A172 (cell line): ENCODE results near the gene HS3ST3A1. TPM values are rescaled to one million over a fixed set of nuclear protein-coding genes. Genes with fewer than 3 reads are reported as not detected.

Experiments used
- DNase-seq: peaks from one replicate; pipeline ENCODE4 v3.0.0-alpha.2; 2015; ENCODE audit warnings: low spot score
- total RNA-seq: library from RNA; depleted of rRNA; stranded (reverse); fragments of >200 nt; shearing (Covaris generic); gene quantifications from 2 replicates; pipeline ENCODE4 v1.2.3, GENCODE V29; 2014

HS3ST3A1 gene
- total RNA-seq, 1 experiment from 2014 or later = 139 TPM

DNA sequence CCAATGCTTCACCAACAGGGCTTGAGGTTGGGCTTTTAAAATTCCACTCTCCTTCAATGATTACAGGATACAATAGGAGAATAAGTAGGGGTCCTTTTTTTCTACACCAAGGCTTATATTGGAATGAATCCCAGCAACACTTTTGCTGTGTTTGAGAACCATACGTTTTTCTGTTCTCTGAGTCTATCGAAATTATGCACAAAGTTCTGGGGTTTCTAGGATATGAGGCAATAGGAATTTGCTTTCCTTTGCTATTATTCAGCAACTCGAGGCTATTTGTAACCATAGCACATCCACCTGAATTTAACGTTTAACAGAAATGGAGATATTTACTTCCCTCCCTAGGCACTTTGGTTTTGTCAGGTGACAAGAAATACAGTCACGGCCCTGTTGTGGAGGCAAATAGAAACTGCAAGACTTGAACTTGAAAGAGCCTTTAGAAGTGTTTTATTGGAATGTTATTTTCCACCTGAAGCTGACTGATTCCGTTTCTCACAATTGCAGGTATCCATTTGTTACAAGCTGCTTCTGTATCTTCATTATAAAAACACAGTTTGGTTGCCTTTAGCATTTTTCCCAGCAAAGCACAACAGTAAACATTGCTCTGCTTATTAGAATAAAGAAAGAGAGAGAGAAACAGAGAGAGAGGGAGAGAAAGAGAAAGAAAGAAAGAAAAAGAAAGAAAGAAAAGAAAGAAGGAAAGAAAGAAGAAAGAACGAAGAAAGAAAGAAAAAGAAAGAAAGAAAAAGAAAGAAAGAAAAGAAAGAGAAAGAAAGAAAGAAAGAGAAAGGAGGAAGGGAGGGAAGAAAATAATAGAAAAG, 109.6 kb downstream of the HS3ST3A1 start:
- DNase-seq = no peak

DNA sequence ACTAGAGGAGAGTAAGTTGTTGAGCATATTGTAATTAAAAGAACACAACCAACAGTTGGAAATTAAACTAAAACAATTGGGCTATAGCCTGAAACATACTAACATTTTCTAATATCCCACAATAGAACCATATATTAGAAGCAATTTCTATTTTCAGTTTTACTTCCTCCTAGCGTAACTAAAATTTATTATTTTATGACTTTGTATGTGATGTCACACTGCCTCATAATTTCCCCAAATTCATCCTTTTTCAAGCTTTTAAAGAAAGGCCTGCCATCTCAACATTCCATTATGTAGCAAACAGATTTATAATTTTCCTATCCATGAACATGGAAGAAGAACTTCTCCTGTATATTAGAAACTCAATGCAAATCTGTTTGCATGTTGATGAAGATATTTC, 110.2 kb downstream of the HS3ST3A1 start:
- DNase-seq = no peak

DNA sequence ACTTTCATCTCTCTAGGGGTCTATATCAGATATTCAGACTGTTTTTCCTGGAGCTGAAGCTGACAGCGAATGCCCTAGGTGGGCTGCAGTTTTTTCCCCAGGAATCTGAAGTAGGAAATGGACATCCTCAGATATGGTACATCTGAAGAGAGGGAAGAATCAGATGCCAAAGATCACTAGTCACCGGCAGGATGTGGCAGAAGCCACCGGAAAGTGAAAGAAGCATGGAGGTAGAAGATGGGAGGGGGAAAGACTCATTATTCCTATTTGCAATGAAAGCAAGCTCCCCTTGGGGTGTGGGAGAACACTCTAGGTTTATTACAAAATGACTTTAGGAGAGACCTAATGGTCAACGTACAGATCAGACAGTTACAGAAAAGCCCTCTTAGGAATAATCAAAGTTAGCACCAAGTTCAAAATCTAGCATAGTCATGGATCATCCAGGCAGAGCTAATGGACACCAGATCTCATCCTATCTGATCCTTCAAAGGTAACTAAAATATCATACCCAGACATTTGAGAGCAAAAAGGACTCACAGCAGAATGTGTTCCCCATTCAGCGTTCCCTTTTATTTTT, 110.7 kb downstream of the HS3ST3A1 start:
- peak; percentile 80 for DNase-seq

DNA sequence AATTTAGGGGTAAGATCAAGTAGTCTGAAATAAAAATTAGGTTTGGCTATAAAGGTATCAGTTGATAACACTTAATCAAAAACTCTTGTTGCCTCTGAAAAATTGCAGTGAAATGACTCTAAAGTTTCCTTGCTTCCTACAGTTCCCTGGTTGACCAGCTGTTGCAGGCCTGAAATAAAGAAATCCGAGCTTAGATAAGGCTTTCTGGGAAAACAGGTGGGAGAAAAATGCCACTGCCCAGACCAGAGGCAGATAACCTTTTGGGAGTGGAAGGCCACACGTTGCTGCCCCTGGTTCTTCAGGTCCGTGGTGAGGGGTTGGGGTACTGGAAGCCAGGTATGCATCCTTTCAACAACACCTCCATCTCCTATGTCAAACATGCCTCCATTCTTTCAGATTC, 111.3 kb downstream of the HS3ST3A1 start:
- DNase-seq = no peak

DNA sequence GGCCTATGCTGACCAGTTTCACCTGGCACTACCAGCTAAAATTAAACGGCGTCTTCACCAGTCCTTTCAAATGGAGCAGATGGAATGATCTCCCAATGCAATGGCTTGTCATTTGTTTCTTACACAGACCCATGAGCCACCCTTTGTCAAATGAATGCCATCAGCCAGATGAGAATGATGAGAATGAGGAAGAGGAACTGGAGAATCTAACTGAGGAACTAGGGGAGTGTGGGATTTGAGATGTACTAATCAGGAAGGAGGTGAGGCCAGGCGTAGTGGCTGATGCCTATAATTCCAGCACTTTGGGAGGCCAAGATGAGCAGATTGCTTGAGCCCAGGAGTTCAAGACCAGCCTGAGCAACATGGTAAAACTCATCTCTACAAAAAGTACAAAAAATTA, 116.4 kb downstream of the HS3ST3A1 start:
- no peak for DNase-seq

DNA sequence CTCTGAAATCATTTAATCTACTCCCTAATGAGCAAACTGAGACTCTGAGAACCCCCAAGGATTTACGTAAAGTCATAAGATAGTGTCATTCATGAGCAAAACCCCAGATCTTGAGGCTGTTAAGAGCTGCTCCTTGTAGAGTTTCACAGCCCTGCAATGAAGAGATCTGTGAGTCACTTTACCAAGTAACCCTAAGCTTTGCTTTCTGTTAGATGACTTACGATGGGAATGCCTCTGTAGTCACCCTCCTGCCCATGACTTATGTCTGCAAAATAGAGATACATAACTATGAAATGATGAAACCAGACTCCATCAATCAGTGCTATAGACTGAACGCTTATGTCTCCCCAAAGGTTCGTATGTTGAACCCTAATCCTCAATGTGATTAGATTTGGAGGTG, 117.7 kb downstream of the HS3ST3A1 start:
- DNase-seq = no peak

DNA sequence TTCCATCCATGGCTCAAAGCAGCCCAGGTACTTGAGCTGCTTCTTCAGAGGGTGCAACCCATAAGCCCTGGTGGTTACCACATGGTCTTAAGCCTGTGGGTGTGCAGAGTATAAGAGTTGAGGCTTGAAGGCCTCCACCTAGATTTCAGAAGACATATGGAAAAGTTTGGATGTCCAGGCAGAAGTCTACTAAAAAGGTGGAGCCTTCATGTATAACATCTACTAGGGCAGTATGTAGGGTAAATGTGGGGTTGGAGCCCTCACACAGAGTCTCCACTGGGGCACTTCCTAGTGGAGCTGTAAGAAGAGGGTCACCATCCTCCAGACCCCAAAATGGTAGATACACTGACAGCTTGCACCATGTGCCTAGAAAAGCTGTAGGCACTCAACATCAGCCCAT, 120.9 kb downstream of the HS3ST3A1 start:
- DNase-seq = no peak

DNA sequence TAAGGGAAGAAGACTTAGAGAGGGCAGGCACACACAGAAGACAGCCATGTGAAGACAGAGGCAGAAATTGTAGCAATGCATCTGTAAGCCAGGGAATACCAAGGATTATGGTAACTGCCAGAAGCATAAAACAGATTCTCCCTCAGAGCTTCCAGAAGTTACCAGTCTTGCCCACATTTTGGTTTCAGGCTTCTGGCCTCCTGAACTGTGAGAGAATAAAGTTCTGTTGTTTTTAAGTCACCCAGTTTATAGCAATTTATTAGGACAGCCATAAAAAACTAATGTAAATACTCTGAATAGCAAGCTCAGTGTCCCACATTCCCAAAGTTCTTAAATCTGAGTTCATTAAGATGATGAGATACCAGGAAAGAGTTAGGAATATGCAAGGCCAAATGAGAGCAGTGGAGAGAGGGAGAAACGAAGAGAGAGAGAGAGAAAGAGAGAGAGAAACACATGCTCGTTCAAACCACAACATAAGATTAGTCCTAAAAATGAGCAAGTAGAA, 123.4 kb downstream of the HS3ST3A1 start:
- no peak for DNase-seq

DNA sequence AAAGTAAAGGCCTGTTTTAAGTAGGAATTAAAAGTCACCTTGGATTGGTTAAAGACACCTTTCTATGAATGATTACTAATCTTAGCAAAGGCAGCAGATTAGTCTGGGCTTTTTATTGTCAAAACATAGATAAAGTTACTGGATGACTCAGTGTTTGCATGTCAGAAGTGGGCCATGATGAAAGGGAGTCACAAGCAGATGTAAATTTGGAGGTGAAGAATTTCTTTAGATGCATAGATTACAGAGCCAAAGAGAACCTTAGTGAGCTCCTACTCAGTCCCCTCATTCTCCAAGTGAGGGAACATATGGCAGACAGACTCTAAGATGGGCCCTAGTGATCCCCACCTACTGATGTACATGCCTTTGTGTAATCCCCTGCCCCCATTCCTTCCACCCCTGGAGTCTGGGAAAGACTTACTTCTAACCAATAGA, 124.5 kb downstream of the HS3ST3A1 start:
- DNase-seq = peak; percentile 59

DNA sequence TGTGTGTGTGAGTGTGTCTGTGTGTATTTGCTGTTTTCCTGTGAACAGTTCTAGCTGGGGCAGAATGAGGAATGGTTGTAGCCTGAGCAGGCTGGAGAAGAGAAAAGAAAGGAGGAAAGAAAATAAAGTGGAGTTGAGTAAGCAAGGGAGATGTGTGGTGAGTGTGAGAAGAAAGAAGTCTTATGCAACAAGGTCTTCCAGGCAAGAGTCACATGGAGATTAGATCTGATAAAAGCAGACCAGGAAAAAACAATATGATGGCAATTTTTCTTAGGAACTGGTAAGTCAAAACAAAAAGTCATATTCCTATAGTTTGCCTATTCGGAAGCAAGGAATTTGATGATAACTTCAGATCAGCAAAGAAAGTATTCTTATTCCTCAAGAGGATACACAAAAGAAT, 125.0 kb downstream of the HS3ST3A1 start:
- DNase-seq = no peak

DNA sequence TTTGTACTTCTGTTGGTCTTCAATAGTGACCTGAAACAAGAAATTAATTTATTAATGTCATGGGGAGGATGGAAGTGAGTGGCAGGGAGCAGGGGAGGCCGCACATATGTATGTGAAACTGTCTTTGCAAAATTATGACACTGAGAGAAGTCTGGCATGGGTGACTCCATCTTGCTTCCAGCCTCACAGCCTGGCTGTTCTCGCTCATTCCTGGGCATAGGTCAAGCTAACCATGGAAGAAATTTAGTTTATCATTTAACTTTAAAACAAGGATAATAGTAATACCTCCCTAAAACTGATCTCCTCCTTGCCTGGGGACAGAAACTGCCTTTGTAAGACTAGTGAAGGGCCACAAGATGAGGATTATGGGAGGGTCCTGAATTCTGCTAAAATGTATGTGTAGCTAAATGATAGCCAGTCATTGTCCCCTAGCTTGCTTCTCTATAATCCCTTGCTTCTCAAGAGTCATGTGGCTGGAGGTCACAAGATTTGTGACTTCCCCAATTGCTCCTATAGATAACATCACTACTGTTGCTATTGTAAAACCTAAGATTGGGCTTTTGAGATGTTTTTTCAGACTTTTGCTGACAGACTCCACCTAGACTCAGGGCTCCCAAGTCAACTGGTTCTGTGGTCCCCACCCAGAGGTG, 126.0 kb downstream of the HS3ST3A1 start:
- no peak for DNase-seq

DNA sequence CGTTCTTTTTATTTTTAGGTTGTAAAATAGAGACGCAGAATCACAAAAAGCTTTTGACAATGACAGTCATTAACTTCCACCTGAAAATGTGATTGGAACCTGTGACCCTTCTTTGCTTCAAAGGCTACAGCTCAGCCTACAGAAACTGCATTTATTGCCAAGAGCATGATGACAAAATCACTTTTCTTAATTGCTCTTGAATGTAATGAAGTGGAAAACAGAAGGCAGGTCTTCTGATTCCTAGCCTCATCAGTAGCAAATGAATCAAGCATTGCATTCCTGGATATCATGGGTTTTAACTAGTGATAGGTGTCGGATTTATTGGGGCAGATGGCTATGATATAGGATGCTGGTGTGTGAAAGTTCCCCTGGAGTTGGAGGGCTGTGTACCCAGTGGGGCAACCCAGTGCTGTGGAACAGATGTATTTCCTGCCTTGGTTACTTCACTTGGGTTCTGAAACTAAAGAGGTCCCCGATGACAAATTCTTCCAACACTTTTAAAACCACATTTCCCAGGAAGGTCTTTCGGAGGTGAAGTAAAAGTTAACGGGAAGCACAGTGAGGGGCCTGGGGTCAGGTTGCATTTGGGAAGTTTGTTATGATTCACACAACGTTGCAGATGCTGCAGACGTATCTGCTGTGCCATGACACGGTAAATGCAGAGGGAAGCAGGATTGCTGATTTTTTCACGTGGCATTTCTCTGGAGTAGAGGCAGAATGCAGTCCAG, 127.5 kb downstream of the HS3ST3A1 start:
- DNase-seq = no peak

DNA sequence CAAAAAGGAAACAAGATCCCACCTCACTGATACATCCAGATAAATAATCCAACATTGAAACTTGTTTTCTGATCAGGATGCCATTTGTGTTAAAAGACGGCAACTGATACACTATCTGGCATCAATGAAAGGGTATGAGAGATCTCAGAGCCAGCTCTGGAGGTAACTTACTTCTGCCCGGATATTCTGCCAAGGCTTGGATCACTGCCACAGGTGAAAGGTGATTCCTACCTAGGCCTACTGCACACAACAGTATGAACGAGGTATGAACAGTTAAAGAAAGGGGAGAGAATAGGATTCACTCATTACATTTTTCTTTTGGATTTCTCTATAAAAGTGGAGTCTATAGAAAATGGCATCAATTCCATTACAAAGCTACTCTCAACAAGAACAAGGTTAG, 136.1 kb downstream of the HS3ST3A1 start:
- no peak for DNase-seq

DNA sequence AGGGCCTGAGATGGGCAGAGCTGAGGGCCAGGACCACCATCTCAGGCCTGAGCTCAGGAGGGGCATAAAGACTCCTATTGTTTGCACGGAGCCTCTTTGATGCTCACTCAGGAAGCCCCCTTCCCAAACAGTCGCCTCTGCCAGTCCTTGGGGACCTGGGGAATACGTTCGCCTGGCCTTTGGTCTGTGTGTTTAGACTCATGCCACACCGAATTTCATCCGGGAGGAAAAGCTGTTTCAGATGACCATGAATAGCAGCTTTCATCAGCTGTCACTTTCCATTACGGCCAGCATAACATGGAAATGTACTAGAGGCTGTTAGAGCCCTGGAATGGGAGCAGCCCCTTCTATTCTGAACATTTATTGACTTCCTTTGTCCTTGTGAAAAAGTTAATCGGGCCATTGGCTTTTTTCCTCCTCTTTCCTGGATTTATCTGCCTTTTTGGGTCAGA, 139.0 kb downstream of the HS3ST3A1 start:
- no peak for DNase-seq

DNA sequence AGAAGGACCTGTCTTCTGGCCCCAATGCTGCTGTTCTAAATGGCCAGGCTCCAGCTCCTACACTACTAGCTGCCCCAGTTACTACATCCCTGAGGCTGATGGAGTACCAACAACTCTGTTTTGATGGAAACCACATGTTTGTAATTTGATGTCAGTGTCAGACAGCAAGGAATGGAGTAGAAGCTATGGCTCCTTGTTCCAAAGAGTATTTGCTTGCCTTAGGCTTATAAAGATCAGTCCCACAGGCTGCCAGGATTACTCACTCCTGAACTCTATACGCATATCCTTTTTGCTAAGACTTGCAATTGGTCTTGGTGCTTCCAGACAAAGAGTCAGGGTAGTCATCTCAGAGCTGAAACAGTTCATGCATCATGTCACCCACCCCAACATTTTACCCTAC, 139.6 kb downstream of the HS3ST3A1 start:
- no peak for DNase-seq

DNA sequence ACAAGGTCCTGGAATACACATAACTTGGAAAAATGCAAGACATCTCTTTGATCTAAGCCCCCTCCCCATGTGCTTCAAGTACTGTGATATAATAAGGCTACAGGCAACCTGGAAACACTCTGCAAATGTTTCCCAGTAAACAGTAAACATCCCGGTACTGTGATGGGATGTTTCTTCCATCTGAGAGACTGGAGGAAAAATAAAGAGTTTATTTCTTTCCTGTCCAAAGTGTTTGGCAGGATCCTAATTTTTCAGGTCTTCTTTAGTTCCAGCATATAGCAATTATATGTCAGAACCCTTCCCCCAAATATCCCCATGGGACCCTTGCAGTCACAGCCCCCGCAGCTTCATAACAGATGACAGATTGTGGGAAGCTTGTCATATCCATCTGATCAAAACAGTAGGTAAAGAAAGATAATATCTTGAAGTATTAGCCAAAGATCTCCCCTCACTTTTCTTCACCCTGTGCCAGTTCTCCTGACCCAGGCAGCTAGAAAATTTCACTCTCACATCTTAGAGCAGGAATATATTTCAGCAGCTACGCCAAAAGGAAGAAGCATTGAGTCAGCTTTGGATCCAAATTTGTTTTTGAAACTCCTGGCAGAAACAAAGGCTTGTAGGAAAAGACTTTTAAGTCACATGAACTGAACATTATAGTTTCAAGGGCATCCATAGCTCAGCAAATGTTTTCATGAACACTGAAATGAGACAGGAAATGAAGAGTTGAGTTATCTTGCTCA, 141.3 kb downstream of the HS3ST3A1 start:
- DNase-seq = no peak

DNA sequence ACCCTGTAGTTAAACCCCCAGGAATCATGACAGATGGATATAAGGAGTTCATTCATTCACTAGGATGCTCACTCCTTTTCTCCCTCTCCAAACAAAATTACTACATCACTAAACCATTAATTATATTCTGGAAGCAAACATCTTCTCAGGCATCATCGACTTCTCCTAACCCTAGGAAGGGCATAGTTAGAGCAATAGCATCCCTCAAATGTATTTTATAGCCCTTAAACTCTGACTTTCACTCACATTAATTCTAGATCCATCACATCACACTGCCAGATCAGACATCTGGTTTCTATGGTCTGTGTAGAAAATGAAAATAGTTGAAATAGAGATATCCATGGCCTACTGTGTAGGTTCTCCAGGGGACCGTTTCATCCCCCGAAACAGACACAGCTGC, 143.9 kb downstream of the HS3ST3A1 start:
- no peak for DNase-seq
